Daoy (cell line): ENCODE results near the gene ATP5F1E. TPM values are rescaled to one million over a fixed set of nuclear protein-coding genes. Genes with fewer than 3 reads are reported as not detected.
"Not testable (repeated sequence)": the region's sequence is repeated elsewhere in the genome, so short reads cannot be mapped to it uniquely, and the experiment has no call there.

Source experiments
- DNase-seq: peaks from one replicate; pipeline ENCODE4 v3.0.0-alpha.2; 2015; ENCODE audit warnings: low read depth
- total RNA-seq: library from RNA; depleted of rRNA; stranded (reverse); fragments of >200 nt; shearing (Covaris generic); gene quantifications from 2 replicates; pipeline ENCODE4 v1.2.3, GENCODE V29; 2014

Gene ATP5F1E
- total RNA-seq, 1 experiment from 2014 or later: 26.1 TPM

GRCh38 chr20:58990651-58991445 lies 41.3 kb downstream of the ATP5F1E start:
- DNase-seq: no peak

DNA sequence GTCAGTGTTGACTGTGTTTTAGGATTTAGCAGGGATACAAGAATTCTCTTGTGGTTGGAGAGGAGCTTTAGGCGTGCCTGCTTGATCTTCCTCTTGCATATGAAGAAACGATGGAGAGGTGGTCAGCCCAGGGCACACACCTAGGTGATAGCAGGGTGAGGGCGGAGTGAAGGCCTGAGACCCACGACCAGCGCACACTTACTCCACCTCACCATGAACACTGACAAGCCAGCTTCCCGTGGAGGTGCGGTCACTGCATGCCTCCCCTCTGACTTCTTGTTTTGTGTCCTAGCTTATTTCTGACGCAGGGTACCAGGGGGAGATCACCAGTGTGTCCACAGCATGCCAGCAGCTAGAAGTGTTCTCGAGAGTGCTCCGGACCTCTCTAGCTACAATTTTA lies 42.9 kb downstream of the ATP5F1E start:
- DNase-seq: no peak

DNA sequence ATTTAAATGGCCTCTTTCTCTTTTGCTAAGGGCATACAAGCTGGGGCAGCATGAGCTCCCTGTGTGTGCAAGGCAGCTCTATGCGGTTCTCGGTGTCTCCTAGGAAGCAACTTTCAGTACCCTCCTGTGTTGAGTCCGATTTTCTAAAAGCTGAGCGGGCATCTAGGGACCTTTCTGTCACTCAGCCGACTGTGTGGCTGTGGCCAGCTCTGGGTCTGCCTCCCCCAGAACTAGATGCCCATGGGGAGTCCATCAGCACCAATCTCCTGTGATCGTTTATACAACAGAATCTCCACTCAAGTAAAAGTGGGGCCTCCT lies 43.6 kb downstream of the ATP5F1E start:
- DNase-seq: no peak

DNA sequence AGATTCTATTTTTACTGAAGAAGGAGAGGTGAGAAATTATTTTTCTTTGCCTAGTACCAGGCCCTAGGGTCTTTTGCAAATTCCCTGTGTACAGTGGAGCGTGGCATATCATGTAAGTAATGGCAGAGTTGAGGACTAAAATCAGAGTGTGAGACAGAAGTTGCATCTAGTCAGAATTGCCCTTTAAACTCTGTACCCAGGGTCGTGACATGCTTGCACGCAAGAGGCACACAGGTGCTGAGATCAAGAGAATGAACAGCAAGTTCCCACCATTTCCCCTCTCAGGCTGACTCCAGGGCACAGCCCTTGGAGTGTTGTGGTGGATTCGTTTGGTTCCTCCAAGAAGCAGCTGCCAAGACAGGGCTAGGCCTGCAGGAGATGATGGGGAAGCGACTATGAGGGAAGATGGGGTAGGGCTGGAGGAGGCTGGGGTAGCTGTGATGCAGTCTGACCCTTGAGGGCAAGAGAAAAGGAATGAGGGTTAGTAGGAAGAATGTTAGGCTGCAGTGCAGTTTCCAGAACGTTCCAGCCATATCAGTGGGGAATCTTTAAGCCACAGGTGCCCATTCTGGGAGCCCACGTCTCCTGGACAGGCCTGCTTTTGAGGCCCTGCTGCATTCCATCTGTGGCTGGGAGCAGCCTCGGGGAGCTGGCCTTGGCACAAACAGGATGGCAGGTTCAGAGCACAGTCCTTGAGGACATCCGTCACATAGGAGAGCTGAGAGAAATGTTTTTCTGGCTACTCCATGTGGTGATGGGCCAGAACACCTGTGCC lies 44.2 kb downstream of the ATP5F1E start:
- no peak for DNase-seq

DNA sequence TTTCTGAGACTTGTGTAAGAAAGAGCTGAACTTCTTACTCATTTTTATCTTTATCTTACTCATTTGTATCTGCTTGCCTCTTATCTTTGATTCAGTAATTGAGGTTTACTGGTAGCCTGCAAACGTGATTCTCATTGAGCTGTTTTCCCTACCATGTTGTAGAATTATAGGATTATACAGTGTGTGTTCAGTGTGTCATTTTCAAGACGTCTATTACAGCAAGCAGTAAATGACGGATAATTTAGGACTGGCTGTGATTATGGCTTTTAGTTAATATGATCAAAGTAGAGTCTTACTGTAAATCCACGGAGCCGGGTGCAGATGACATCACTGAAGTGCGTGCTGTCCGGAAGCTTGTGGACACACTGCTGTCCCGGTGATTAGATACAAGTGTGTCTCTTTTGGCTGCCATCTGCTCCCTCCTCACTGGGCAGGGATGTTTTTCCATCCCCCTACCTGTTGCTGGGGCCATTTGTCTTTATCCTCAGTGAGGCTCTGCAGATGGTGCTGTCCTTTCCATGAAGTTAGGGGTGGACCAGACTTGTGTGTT lies 45.1 kb downstream of the ATP5F1E start:
- no peak for DNase-seq

DNA sequence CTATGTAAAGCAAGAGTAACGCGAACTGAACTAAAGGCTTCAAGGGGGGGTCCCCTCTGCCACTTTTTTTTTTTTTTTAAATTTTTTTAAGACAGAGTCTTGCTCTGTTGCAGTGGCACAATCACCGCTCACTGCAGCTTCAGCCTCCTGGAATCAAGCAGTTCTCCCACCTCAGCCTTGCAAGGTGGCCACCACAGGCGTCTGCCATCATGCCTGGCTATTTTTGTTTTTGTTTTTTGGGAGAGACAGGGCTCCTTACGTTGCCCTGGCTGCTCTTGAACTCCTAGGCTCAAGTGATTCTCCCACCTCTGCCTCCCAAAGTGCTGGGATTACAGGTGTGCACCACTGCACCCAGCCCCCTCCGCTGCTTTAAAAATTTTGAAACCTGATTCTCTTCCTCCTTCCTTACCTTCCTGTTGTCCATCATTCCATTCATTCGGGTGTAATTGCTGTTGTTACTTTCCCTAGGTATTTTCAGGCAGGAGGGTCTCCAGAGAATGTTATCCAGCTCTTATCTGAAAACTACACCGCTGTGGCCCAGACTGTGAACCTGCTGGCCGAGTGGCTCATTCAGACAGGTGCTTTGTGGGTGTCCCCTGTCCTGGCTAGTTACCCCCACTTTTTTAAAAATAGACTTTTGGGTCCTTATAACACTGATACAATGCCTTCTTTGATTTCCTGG lies 45.7 kb downstream of the ATP5F1E start:
- no peak for DNase-seq

DNA sequence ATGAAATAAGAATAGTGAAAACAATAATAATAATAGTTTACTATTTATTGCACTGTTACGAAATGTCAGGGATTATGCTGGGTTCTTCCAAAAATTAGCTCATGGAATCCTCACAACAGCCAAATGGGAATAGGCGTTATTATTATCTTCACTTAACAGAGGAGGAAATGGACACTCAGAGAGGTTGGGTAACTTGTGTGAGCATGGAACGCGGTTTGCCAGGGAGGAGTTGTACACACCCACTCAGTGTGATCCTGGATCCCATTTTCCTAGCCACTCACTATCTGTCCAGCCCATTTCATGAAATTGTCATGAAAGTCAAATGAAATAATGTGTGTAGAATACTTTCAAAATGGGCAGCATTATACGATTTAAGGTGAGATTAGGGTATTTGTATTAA lies 46.5 kb downstream of the ATP5F1E start:
- DNase-seq: no peak

- no peak for DNase-seq
Observed at GRCh38 chr20:58984691-58985090, 47.4 kb downstream of the ATP5F1E start.

GRCh38 chr20:58983115-58983468 lies 49.0 kb downstream of the ATP5F1E start:
- DNase-seq: not testable (repeated sequence)

DNA sequence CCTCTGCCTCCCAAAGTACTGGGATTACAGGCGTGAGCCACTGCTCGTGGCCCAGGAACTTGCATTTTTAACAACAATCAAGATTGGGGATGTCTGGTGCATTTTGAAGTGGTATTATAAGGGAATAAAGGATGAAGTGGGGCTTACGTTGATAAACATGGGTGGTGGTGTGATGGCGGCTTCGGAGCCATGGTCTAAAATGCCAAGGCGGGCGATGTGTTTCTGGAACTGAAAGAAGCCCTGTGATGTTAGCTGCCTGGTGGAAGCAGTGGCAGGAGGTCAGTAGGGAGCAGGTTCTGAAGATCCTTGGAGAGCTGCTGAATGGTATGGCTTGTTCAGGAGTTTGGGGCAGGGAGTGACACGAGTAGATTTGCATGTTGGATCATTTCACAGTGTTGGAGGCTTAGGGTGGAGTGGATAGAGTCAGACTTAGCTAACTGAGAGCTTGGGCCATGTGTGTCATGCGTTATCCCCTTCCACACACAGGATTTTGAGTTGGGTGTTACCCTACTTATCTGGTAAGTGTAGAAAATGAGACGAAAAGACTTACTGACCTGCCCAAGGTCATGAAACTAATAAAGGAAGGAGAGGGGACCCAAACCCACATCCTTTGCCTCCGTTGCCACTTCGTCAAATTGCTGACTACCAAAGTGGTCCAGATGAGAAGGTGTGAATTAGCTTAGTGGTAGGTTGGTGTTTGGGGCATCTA lies 49.6 kb downstream of the ATP5F1E start:
- no peak for DNase-seq

GRCh38 chr20:58981628-58982364 lies 50.3 kb downstream of the ATP5F1E start:
- DNase-seq: no peak

- DNase-seq: peak; percentile 91
Observed at GRCh38 chr20:58980711-58981627, 51.2 kb downstream of the ATP5F1E start, which contains the start of gene NELFCD. NELFCD (plus strand) TSS chr20:58981256; CDS start chr20:58981310, 54 bp downstream.

- no peak for DNase-seq
Observed at GRCh38 chr20:58978351-58979190, 53.6 kb downstream of the ATP5F1E start.

DNA sequence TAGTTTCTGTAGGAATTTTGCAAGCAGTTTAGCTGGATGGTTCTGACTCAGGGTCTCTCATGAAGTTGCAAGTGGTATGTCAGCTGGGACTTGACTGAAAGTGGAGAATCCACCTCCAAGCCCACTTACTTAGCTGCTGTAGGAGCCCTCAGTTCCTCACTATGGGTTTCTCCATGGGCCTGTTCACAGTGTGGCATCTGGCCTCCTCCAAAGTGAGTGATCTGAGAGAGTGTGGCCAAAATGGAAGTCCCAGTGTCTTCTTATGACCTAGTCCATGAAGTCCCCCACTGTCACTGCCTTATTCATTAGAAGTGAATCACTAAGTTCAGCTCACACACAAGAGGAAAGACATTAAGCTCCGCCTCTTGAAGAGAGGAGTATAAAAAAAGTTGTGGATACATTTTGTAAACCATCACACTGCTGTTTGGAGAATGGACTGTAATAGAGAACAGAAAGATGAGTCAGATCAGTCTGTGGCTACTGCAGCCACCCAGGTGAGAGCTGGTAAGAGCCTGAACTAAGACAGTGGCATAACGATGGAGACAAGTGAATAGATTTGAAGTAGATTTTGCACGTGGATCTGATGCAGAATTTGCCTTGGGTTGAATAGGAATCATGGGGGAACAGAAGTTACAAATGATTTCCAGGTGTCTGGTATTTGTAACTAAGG lies 55.9 kb downstream of the ATP5F1E start:
- DNase-seq: no peak
